ENCODE results near the gene BZW1. TPM values are rescaled to one million over a fixed set of nuclear protein-coding genes. Genes with fewer than 3 reads are reported as not detected.

Gene BZW1
- total RNA-seq, 1 donor from 2014 or later, result 225 TPM

Small RNAs within 50 kb of the gene (small RNA-seq; reads per million reads assigned to genes)
- gene RF00019 (ENCODE audit: low replicate concordance), result not detected
- gene RNA5SP115 (ENCODE audit: low replicate concordance), result not detected
- gene RNU1-133P (ENCODE audit: low replicate concordance), result not detected
- gene RNU6-31P (ENCODE audit: low replicate concordance), result 0.07 reads per million

Other genes with a start within 250 kb of the BZW1 start
- gene AOX1, start 225.9 kb upstream of the BZW1 start, total RNA-seq, result 2.6 TPM
- 215 TPM for gene CLK1, start 52.7 kb downstream of the BZW1 start, total RNA-seq
- 52.4 TPM for gene PPIL3, start 77.2 kb downstream of the BZW1 start, total RNA-seq
- gene NIF3L1, start 77.5 kb downstream of the BZW1 start, total RNA-seq, result 18.9 TPM
- 20.4 TPM for gene ORC2, start 151.8 kb downstream of the BZW1 start, total RNA-seq

Measured in skin of body (tissue), 2 donors.